Endothelial cell of umbilical vein (primary cell): ENCODE results near the gene CRB1. TPM values are rescaled to one million over a fixed set of nuclear protein-coding genes. Genes with fewer than 3 reads are reported as not detected.

Source experiments
- BruUV-seq: library from RNA; stranded (reverse); fragments of 400-500 nt; replicated peaks from 2 replicates; lab custom pipeline; 2021; lab: Mats Ljungman, UMichigan
- CTCF ChIA-PET: fragments of 300-600, 350-600 bp; sonication (Branson Sonifier 250); formaldehyde crosslinking; loops from one replicate; lab custom pipeline; 2021; ENCODE audit warnings: antibody characterized with exemption, inconsistent platforms; lab: Charles Lee
- POLR2A ChIA-PET: fragments of 300-600, 350-600 bp; sonication (Branson Sonifier 250); formaldehyde crosslinking; loops from one replicate; lab custom pipeline; 2021; ENCODE audit warnings: antibody characterized with exemption, inconsistent platforms; lab: Charles Lee
- DNase-seq: peaks from one replicate; pipeline ENCODE4 v3.0.0-alpha.2; 2011; ENCODE audit warnings: low read depth, low spot score
- FAIRE-seq: peaks from 2 replicates; lab custom pipeline; 2011; peaks lifted over from hg19 to GRCh38; lab: Jason Lieb, UNC
- H2AFZ ChIP-seq: 2 replicates; pipeline ENCODE4 v1.6.0; 2012; ENCODE audit warnings: low read depth, low read length, control low read depth, inconsistent platforms
- H3K27ac ChIP-seq: 2 replicates; pipeline ENCODE4 v1.5.1; 2011; ENCODE audit warnings: low read depth, mild to moderate bottlenecking, control low read depth, low read length, moderate library complexity; ENCODE audit not compliant: insufficient read depth
- H3K27me3 ChIP-seq, 2 experiments: 2 replicates each; pipeline versions ENCODE4 v1.6.0 to v1.6.1; 2011; ENCODE audit warnings: low read length in 2 of 2, mixed read lengths in 1 of 2; ENCODE audit not compliant: control insufficient read depth in 2 of 2, insufficient read depth in 2 of 2
- H3K36me3 ChIP-seq, 2 experiments: 2 replicates in 1 of 2; 3 replicates in 1 of 2; pipeline ENCODE4 v1.5.1; 2011; ENCODE audit warnings: low read length in 2 of 2, mild to moderate bottlenecking in 1 of 2, moderate library complexity in 1 of 2; ENCODE audit not compliant: control insufficient read depth in 2 of 2, insufficient read depth in 2 of 2; ENCODE audit errors: extremely low read depth in 1 of 2
- H3K4me1 ChIP-seq: 3 replicates; pipeline ENCODE4 v1.5.1; 2011; ENCODE audit warnings: mild to moderate bottlenecking, low read length; ENCODE audit not compliant: control insufficient read depth, insufficient read depth; ENCODE audit errors: extremely low read depth
- H3K4me2 ChIP-seq: 2 replicates; pipeline ENCODE4 v1.6.1; 2011; ENCODE audit warnings: low read length, control low read depth, mixed read lengths; ENCODE audit not compliant: insufficient read depth
- H3K4me3 ChIP-seq, 3 experiments: fragments of 200-600 bp in 1 of 3; sonication (generic), shearing (Covaris generic) in 1 of 3; replicated peaks in 1 of 3; 2 replicates each; pipeline ENCODE4 v1.5.1; 2011 to 2016; ENCODE audit warnings: control low read depth in 3 of 3, low read length in 3 of 3, mild to moderate bottlenecking in 2 of 3, inconsistent platforms in 1 of 3, low read depth in 1 of 3, moderate library complexity in 1 of 3; ENCODE audit not compliant: insufficient read depth in 1 of 3
- H3K79me2 ChIP-seq: 2 replicates; pipeline ENCODE4 v1.6.0; 2012; ENCODE audit warnings: low read length, inconsistent platforms; ENCODE audit not compliant: control insufficient read depth, insufficient read depth
- H3K9ac ChIP-seq: replicated peaks from 2 replicates; pipeline ENCODE3; 2011; ENCODE audit warnings: low read length, control low read depth; ENCODE audit not compliant: insufficient read depth; ENCODE audit errors: extremely low read depth
- H3K9me1 ChIP-seq: replicated peaks from 3 replicates; pipeline ENCODE4 v1.6.0; 2011; ENCODE audit warnings: mild to moderate bottlenecking, low read length; ENCODE audit not compliant: control insufficient read depth, insufficient read depth; ENCODE audit errors: extremely low read depth
- H3K9me3 ChIP-seq: replicated peaks from 2 replicates; pipeline ENCODE4 v1.5.1; 2012; ENCODE audit warnings: low read length, inconsistent platforms; ENCODE audit not compliant: control insufficient read depth, insufficient read depth
- H4K20me1 ChIP-seq: replicated peaks from 2 replicates; pipeline ENCODE3; 2011; ENCODE audit warnings: mild to moderate bottlenecking, low read length; ENCODE audit not compliant: control insufficient read depth, insufficient read depth; ENCODE audit errors: extremely low read depth
- EZH2 ChIP-seq: IDR thresholded peaks from 2 replicates; pipeline ENCODE4 v1.6.1; 2012; ENCODE audit warnings: borderline replicate concordance, low read depth, mild to moderate bottlenecking, moderate library complexity, low read length, inconsistent platforms; ENCODE audit not compliant: severe bottlenecking
- FOS ChIP-seq: IDR thresholded peaks from 2 replicates; pipeline ENCODE4 v1.6.1; 2011; ENCODE audit warnings: mild to moderate bottlenecking, low read length, moderate library complexity, borderline replicate concordance; ENCODE audit not compliant: insufficient read depth
- GATA2 ChIP-seq: IDR thresholded peaks from 2 replicates; pipeline ENCODE4 v1.7.0; 2011; ENCODE audit warnings: low read depth, mild to moderate bottlenecking, moderate library complexity, mixed read lengths, low read length; ENCODE audit not compliant: insufficient read length, insufficient read depth
- JUN ChIP-seq: IDR thresholded peaks from 2 replicates; pipeline ENCODE4 v1.6.1; 2011; ENCODE audit warnings: borderline replicate concordance, low read depth; ENCODE audit not compliant: insufficient read length, insufficient read depth
- MYC ChIP-seq: IDR thresholded peaks from one replicate; pipeline ENCODE4 v1.6.1; 2011; ENCODE audit warnings: mild to moderate bottlenecking, low read depth, low read length
- POLR2A ChIP-seq: IDR thresholded peaks from 2 replicates; pipeline ENCODE4 v1.6.1; 2012; ENCODE audit warnings: low read depth, mild to moderate bottlenecking, control low read depth, low read length
- POLR2AphosphoS5 ChIP-seq: IDR thresholded peaks from 2 replicates; pipeline ENCODE4 v1.6.1; 2012; ENCODE audit warnings: low read depth, mild to moderate bottlenecking, control low read depth, low read length, moderate library complexity; ENCODE audit not compliant: insufficient read depth
- dilution Hi-C: fragments of 300-500 bp; cut with MboI; formaldehyde crosslinking; loops from one replicate; pipeline ENCODE4 v1.15.0; 2019; ENCODE audit warnings: low sequenced_read_pairs; ENCODE audit not compliant: extremely low pct_ligation_motif_present
- intact Hi-C: fragments of 100-400 bp; cut with micrococcal nuclease; formaldehyde crosslinking; loops from one replicate; pipeline ENCODE4 v1.10.0; 2022
- polyA plus RNA-seq, 4 experiments: library from polyadenylated mRNA; depleted of rRNA in 3 of 4; stranded (reverse) in 3 of 4; unstranded in 1 of 4; fragments of >200 nt; gene quantifications; 2 replicates each; pipeline versions ENCODE4 v1.2.1 to v1.2.3, GENCODE V29; 2011 to 2012; ENCODE audit warnings: missing spikeins in 1 of 4
- total RNA-seq: library from RNA; stranded (reverse); gene quantifications from 2 replicates; pipeline ENCODE4 v1.2.3, GENCODE V29; 2021
- TF ChIP-seq, protein P1 (sequence below), 2 donors: IDR thresholded peaks; 1 replicate in 1 of 2; 2 replicates in 1 of 2; pipeline ENCODE4 v1.5.1; 2011; ENCODE audit warnings: low read length in 2 of 2, mild to moderate bottlenecking in 2 of 2, moderate library complexity in 2 of 2, control low read depth in 1 of 2, inconsistent platforms in 1 of 2, low read depth in 1 of 2; ENCODE audit not compliant: insufficient read depth in 1 of 2; ENCODE audit errors: extremely low read depth in 1 of 2
- TF ChIP-seq, protein P2 (sequence below): IDR thresholded peaks from 2 replicates; pipeline ENCODE4 v1.6.1; 2011; ENCODE audit not compliant: insufficient read depth, insufficient read length

CRB1 gene
- total and polyA plus RNA-seq, 2 donors (not counting 3 experiments of a cell fraction or from before 2014, with no cell fraction given) = not detected

DNA sequence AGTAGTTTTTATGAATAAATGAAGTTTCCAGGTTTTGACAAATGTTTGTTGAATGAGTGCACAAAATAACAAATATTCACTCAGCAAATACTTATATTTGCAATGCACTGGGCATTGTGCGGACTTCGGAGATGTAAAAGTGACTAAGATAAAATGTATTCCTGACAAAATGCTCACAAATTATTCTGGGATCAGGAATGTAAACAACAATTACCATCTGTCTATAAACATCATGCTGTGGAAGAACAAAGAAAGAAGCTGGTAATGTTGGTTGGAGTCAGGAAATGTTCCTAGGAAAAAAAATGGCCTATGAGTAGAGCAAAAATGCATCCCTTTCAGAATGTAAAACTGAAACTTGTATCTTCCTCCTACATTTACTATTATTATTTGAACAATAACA, 68.5 kb downstream of the CRB1 start:
- no peak overlapping the region for H3K9ac ChIP-seq
- H3K27ac ChIP-seq = no peak overlapping the region
- H3K9me3 ChIP-seq = no peaks in the 10 kb centered on the region
- H3K4me2 ChIP-seq = no peak overlapping the region
- H3K36me3 ChIP-seq = no peaks in the 10 kb centered on the region
- no peak overlapping the region for H2AFZ ChIP-seq
- H3K9me1 ChIP-seq = no peaks in the 10 kb centered on the region
- FAIRE-seq (no peak), DNase-seq (no peak)
- dilution Hi-C loops = no loop called here
- H4K20me1 ChIP-seq = no peaks in the 10 kb centered on the region
- ChIA-PET CTCF (interaction anchor here (0.6 to 1.5 kb wide), 6 partner anchors 10 to 594 kb away, joined by 3 to 12 read pairs (median 4); no protein-coding TSS in a partner anchor), POLR2A (no interaction called here)
- BruUV-seq = no TSS peak
- H3K4me3 ChIP-seq = no peak overlapping the region
- no peaks in the 10 kb centered on the region for H3K79me2 ChIP-seq
- intact Hi-C loops = loop anchor here (5.0 kb wide), 1 partner anchor 509 kb away; no protein-coding TSS in a partner anchor
- no peaks in the 10 kb centered on the region for H3K27me3 ChIP-seq
- H3K4me1 ChIP-seq = no peaks in the 10 kb centered on the region
- no peak for TF ChIP-seq FOS

DNA sequence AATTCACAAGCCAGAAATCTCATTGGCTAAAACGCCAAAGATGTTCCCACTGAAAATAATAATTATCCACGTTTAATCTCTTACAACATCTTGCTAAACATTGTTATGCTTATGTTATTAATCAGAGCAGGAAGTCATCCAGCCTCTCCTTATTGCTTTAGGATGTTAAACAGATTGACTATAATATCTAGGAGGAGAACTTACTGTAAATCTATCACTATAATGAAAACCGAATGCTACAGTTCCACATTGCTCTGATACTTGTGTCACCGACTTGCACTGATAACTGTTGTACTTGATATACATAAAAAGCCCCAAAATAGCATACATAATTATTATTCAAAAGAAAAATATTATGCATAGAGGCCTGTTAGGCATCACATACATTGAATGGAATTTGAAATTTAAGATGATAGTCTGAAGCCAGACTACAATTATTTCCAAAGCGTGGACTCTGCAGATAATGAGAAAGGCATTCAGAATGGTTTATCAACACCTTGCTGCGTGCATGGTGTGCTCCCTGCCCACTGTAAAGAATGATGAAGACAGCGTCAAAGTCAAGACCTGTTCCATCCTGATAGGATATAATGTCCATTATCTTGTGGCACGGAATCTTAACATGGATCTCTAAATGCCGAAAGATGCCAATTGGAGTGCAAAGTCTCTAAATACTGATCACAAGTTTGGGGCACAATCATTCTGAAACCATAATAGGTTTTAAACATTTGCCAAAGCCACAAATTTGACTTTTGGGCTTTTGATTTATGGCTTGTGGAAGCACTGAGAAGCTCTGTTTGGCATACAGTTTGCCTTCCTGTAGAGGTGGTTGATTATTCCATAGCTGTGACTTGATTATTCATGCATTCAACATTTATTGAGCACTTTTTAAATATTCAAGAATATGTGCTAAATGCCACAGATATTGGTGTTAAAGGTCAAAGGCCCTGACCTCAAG, 71.3 kb downstream of the CRB1 start:
- Histone ChIP-seq H3K4me2 (no peak overlapping the region), H3K27me3 (peaks cover 1 to 2% of the 10 kb centered on the region in 2 experiments), H2AFZ (no peak overlapping the region), H3K4me3 (no peak overlapping the region), H3K4me1 (no peaks in the 10 kb centered on the region), H3K36me3 (no peaks in the 10 kb centered on the region), H3K9me1 (no peaks in the 10 kb centered on the region), H3K9ac (no peak overlapping the region), H4K20me1 (no peaks in the 10 kb centered on the region), H3K27ac (no peak overlapping the region), H3K79me2 (no peaks in the 10 kb centered on the region), H3K9me3 (no peaks in the 10 kb centered on the region)
- FAIRE-seq (no peak), DNase-seq (no peak)
- TF ChIP-seq, protein P1, sequence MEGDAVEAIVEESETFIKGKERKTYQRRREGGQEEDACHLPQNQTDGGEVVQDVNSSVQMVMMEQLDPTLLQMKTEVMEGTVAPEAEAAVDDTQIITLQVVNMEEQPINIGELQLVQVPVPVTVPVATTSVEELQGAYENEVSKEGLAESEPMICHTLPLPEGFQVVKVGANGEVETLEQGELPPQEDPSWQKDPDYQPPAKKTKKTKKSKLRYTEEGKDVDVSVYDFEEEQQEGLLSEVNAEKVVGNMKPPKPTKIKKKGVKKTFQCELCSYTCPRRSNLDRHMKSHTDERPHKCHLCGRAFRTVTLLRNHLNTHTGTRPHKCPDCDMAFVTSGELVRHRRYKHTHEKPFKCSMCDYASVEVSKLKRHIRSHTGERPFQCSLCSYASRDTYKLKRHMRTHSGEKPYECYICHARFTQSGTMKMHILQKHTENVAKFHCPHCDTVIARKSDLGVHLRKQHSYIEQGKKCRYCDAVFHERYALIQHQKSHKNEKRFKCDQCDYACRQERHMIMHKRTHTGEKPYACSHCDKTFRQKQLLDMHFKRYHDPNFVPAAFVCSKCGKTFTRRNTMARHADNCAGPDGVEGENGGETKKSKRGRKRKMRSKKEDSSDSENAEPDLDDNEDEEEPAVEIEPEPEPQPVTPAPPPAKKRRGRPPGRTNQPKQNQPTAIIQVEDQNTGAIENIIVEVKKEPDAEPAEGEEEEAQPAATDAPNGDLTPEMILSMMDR (IDR thresholded peaks at IDR 0.05; ENCODE audit: extremely low read depth in 1 of 2, insufficient read depth in 1 of 2, low read depth in 1 of 2, low read length in 2 of 2) = no peak
- no peak for TF ChIP-seq FOS
- no peak for TF ChIP-seq GATA2
- TF ChIP-seq, protein P2, sequence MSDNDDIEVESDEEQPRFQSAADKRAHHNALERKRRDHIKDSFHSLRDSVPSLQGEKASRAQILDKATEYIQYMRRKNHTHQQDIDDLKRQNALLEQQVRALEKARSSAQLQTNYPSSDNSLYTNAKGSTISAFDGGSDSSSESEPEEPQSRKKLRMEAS = no peak
- no peak for TF ChIP-seq EZH2
- no peak for TF ChIP-seq JUN
- no peak for TF ChIP-seq POLR2A
- TF ChIP-seq POLR2AphosphoS5 = no peak
- no peak for TF ChIP-seq MYC
- intact Hi-C loops (loop anchor here (5.0 kb wide), 1 partner anchor 512 kb away; no protein-coding TSS in a partner anchor), dilution Hi-C loops (no loop called here)
- ChIA-PET CTCF (interaction anchor here (1.0 kb wide), 2 partner anchors 12 to 159 kb away, joined by 3 to 4 read pairs; no protein-coding TSS in a partner anchor), POLR2A (no interaction called here)
- no TSS peak for BruUV-seq
